Stimulated activated CD4-positive, alpha-beta T cell treated with anti-CD3 and anti-CD28 coated beads, Interleukin-12 subunit alpha, Interleukin-12 subunit beta, amount 100 ng/mL, for 48 hours (primary cell): ENCODE results near the gene OVOL1.

Experiments
- DNase-seq, 3 donors: peaks; one replicate each; pipeline ENCODE4 v3.0.0-alpha.2; 2020; ENCODE audit warnings: low read depth in 2 of 3, low spot score in 1 of 3

Gene OVOL1

GRCh38 chr11:65777821-65778361 is 9.0 kb upstream of the OVOL1 start:
- DNase-seq = no peak

DNA sequence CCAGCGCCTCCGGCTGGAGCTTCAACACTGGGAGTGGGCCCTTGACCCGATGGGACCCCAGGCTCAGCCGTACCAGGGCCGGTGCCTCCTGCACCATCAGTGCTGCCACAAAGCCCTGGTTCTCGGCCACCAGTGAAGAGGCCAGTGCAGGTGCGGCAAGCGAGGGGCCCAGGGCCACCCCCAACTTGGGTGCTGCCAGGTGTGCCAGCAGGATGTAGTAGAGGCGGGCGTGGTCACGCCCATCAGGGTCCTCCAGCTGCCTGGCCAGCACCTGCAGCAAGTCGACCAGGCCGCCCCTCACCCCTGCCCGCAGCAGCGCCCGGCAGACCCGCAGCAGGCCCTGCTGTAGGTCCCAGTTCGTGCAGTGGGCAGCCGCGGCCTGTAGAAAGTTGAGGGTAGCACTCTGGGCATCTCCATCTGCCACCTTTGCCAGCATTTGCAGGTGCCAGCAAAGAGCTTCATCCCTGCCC is 8.4 kb upstream of the OVOL1 start:
- DNase-seq = no peak

DNA sequence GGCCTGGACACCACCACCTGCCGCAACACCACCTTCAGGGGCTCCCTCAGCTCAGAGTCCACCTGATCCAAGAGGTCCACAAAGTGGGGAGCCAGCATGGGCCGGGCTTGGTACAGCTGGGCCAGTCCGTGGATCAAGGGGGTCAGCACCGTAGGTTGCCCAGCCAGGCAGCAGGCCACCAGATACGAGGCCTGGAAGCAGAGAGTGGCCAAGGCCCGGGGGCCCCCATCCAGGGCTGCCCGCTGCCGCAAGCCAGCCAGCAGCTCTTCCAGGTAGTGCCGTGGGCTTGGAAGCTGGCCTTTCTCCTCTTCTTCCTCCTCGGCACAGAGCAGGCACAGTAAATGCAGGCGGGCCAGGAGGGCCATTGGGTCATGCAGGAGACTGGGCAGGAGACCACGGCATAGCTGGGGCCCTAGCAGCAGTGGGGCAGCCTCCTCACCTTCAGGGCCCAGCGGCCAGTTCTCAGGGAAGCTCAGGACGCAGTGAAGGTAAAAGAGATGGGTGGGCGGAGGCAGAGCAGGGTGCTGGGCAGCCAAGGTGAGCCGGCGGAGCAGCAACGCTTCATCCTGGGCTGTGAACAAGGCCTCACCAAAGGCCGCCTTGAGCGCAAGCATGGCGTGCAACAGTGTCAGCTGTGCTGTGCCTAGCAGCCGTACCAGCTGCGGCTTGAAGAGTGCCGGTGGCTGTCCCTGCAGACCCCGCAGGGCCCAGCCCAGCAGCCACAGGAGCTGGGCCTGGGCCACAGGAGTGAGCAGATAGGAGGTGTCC is 7.8 kb upstream of the OVOL1 start:
- no peak for DNase-seq

- DNase-seq = no peak
Observed at GRCh38 chr11:65779669-65779918, 7.3 kb upstream of the OVOL1 start.

DNA sequence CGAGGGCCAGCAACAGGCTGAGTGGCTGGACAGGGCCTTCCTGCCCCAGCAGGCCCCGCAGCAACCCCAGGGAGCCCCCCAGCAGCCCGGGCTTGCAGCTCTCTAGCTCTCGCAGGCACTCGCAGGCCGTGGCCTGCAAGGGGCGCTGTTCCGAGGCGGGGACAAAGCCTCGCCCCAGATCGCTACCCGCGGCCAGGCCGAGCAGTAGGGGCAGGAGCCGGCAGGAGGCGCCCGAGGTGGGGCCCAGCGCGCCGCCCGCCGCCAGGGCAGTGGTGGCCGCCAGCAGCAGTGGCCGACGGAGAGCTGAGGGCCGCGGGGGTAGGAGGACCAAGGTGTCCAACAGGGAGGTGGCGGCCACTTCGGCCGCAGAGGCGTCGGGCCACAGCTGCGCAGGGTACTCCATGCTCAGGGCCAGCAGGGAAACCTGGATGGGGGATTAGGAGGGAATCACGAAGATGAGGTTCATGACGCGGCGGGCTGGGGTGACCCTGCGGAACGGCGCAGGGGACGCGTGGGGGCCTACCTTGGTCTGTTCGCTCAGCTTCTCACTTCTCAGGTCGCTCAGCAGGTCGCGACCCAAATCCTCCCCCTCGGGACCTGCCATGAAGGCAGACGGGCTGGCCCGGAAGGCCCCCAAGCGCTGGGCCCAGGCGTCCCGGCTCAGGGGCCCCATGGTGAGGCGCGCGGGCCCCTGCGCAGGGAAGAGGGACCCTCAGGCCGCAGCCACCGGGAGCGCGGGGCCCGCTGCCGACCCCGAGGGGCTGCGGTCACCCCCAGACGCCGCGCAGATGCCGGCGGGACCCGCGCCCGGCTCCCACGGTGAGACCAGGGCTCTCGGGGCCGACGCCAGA is 6.7 kb upstream of the OVOL1 start:
- peak; percentile 74 to 84 (median 76) for DNase-seq

GRCh38 chr11:65780770-65781151 is 6.1 kb upstream of the OVOL1 start, which contains the start of gene AP5B1:
AP5B1 (minus strand) TSS chr11:65780976; CDS start chr11:65780591, 385 bp downstream.
- DNase-seq = peak; percentile 40 to 66 (median 59)

- DNase-seq = no peak
Observed at GRCh38 chr11:65781152-65781961, 5.5 kb upstream of the OVOL1 start.

- DNase-seq = no peak
Observed at GRCh38 chr11:65781962-65782815, 4.7 kb upstream of the OVOL1 start.

DNA sequence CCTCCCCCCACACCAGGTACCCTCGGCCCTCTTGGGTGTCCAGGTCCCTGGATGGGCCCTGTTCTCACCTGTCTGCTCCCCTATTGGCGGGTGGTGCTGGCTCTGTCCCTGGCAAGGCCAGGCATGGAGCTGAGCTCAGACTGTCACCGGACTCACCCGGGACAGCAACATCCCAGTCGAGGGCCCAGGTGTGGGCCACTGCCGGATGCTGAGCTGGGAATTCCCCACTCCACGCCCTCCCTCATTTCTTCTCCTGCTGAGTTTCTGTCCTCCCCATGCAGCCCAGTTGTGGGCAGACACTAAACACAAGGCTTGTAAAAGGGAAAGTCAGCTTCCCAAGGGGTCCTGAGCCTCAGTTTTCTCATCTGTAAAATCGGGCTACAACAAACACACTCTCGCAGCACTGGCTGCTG is 4.0 kb upstream of the OVOL1 start:
- DNase-seq = no peak

GRCh38 chr11:65785319-65786007 is 1.4 kb upstream of the OVOL1 start:
- no peak for DNase-seq

- no peak for DNase-seq
Observed at GRCh38 chr11:65786008-65786785, 666 bp upstream of the OVOL1 start.

DNA sequence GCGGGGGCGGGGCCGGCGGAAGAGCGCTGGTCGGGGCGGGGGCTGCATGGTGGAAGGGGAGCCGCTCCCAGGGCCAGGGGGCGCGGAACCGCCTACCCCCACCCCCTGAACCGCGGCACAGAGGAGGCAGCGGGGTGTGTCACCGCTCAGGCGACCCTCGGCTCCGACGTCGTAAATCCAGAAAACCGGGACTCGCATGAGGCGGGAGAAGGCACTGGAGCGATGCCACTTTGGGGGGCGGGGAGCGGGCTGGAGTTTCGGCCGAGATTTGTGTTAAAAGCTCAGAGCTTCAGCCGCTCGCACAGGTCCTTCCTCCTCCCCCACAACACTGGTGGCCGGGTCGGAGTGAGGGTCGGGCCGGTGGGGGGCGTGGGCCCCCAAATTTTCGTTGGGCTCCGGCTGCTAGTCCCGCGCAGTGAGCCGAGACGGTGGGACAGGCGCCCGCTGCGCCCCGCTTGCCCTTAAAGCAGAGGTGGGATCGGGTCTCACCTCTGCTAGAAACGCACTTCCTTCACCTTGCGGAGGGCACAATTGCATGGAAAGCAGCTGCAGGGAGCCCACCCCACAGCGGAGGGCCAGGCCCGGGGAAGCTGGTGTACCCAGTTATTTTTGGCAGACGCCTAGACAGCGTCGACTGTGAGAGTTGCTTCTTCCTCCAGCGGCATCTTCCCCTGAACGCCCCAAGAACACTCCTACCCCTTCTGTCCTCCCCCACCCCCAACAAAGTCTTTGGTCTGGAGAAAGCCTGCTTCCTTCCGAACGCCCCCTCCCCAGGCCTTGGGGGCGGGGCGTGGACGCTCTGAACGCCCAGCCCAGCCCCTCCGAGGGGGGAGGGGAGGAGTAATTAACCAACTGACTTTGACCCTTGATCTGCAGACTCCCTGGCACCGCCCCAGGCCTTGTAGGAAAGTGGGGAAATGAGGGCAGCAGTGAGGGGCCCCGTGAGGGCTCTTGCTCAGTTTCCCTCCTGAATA is 1.1 kb downstream of the OVOL1 start:
- no peak for DNase-seq

DNA sequence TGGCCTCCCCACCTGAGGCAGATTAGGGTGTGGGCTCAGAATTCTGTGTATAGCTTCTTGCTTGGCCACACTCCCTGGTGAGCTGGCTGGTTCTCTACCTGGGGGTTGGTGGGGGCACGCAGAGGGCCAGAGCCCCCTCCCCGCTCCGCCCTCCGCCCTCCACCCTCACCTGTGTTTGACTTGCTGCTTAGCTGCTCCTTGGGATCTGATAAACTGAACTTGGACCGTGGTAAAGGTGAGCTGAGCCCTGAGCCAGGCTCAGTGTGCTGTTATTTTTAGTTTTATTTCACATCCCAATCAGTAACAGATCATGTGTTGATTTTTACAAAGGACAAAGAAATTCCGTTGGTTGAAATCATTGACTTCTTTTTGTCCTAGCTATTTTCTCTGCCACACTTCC is 2.0 kb downstream of the OVOL1 start:
- DNase-seq = no peak

DNA sequence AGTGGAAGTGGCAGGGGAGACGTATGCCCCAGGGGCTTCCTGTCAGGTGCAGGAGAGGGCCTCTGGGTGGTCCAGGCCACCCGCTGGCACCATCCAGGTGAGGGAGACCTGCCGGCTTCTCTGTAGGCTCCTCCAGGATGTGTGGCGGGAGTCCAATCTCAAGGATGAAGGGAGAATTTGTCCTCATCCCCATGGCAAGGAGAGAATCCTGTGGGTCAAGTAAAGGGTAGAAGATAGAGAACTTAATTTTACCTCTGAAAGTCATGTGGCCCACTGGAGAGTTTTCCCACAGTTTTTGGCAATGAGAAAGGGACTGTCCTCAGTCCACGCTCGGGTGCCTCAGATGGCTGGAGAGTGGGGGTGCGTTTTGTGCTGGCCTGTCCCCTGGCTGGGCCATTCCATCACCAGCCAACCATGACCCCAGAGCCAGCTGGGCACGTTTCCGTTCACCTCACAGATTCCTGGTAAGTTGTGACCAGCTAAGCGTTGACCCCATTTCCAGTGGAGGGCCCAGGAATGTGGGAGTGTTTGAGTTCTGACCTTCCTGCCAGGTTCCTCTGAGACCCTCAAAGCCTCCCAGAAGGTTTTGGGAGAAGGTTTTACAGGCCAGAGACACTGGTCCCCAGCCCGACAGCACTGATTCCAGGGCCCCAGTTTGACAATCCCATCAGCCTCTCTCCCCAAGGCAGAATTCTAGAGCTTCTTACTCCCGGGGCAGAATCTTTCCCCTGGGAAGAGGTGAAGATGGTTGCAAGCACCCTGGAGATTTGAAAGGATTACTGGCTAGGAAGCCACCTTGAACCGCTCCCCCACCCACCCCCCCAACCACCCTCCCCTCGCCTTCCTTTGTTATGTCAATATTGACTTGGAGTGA is 2.6 kb downstream of the OVOL1 start:
- DNase-seq = no peak

DNA sequence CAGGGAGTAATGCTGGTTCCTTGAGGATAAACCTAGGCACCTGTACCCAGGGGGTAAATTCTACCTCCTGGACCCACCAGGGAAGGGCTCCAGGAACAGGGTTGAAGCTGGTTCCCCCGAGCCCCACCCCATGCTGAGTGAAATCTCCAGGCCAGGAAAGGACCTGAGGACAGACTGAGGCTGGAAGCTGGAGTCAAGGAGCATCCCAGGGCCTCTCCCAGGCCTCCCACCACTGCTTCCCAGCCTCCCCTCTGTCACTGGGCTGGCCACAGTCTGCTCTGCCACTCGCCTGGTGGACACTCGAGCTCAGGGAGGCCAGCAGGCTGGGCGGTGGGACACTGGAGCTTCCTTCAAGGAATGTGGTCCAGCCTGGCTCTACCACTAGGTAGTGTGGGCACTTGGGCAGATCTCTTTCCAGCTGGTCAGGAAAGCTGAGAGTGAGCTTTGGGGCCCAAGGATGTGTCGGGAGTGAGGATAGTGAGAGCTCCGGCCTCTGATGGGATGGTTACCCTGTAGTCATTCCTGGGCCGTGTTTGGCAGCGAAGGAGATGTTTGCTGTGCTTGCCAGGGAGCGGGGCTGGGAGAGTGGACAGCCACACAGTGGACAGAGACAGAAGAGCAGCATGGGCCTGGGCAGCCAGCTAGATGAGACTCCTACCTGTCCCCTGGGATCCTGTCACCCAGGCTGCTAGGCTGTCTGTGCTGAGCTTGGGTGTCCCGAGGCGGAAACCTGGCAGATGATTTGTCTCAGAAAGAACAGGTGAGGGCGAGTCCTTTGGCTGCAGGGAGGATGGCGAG is 3.4 kb downstream of the OVOL1 start:
- no peak for DNase-seq
